ENCODE data around the gene PRMT2.

- no peak for TF ChIP-seq POLR2AphosphoS5 (IDR thresholded peaks at IDR 0.05)
- no peak for TF ChIP-seq EP300 (IDR thresholded peaks at IDR 0.05)
- TF ChIP-seq, protein P1, sequence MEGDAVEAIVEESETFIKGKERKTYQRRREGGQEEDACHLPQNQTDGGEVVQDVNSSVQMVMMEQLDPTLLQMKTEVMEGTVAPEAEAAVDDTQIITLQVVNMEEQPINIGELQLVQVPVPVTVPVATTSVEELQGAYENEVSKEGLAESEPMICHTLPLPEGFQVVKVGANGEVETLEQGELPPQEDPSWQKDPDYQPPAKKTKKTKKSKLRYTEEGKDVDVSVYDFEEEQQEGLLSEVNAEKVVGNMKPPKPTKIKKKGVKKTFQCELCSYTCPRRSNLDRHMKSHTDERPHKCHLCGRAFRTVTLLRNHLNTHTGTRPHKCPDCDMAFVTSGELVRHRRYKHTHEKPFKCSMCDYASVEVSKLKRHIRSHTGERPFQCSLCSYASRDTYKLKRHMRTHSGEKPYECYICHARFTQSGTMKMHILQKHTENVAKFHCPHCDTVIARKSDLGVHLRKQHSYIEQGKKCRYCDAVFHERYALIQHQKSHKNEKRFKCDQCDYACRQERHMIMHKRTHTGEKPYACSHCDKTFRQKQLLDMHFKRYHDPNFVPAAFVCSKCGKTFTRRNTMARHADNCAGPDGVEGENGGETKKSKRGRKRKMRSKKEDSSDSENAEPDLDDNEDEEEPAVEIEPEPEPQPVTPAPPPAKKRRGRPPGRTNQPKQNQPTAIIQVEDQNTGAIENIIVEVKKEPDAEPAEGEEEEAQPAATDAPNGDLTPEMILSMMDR (IDR thresholded peaks at IDR 0.05) = no peak
- no peak for TF ChIP-seq POLR2A (IDR thresholded peaks at IDR 0.05; ENCODE audit: low read depth)
These were observed 26.8 kb downstream of the PRMT2 start for GRCh38 chr21:46662367-46662654.
